B cell (primary cell): Measurements from ENCODE around the gene RAB26. TPM values are rescaled to one million over a fixed set of nuclear protein-coding genes. Genes with fewer than 3 reads are reported as not detected.

Experiments
- ATAC-seq: fragments of 200-7000 bp; cut with Tn5 transposase; one replicate; pipeline ENCODE4 v1.10.0; 2021; ENCODE audit warnings: low read depth, mild to moderate bottlenecking, moderate number of reproducible peaks, moderate library complexity
- CTCF ChIA-PET: fragments of 350-600 bp; sonication (Branson Sonifier 250); formaldehyde crosslinking; loops from one replicate; lab custom pipeline; 2021; ENCODE audit warnings: antibody characterized with exemption, inconsistent platforms; lab: Charles Lee
- POLR2A ChIA-PET: fragments of 350-600 bp; sonication (Branson Sonifier 250); formaldehyde crosslinking; loops from one replicate; lab custom pipeline; 2021; ENCODE audit warnings: antibody characterized with exemption; lab: Charles Lee
- DNase-seq: peaks from one replicate; pipeline ENCODE4 v3.0.0; 2013
- H2AFZ ChIP-seq: 2 replicates; pipeline ENCODE4 v1.6.1; 2012; ENCODE audit warnings: mild to moderate bottlenecking, low read depth, low read length; ENCODE audit not compliant: insufficient read depth, poor library complexity, severe bottlenecking
- H3K27ac ChIP-seq, 2 donors: 1 replicate in 1 of 2; 2 replicates in 1 of 2; pipeline ENCODE4 v1.5.1; 2012 to 2013; ENCODE audit warnings: low read length in 2 of 2, mild to moderate bottlenecking in 2 of 2, moderate library complexity in 1 of 2
- H3K27me3 ChIP-seq, 4 experiments: fragments of 200-600 bp in 1 of 4; sonication (generic) in 1 of 4; replicated peaks in 1 of 4; 1 replicate in 2 of 4; 2 replicates in 2 of 4; pipeline versions ENCODE4 v1.6.1 to v1.7.0; 2013 to 2016; ENCODE audit warnings: low read length in 3 of 4, mild to moderate bottlenecking in 2 of 4, mixed read lengths in 1 of 4, moderate library complexity in 1 of 4; ENCODE audit not compliant: insufficient read depth in 4 of 4, control insufficient read depth in 3 of 4; ENCODE audit errors: control extremely low read depth in 1 of 4
- H3K36me3 ChIP-seq, 2 experiments: replicated peaks in 1 of 2; 1 replicate in 1 of 2; 2 replicates in 1 of 2; pipeline versions ENCODE4 v1.6.1 to v1.7.1; 2013; ENCODE audit warnings: low read length in 1 of 2; ENCODE audit not compliant: insufficient read depth in 2 of 2, control insufficient read depth in 1 of 2; ENCODE audit errors: control extremely low read depth in 1 of 2, extremely low read depth in 1 of 2
- H3K4me1 ChIP-seq, 2 donors: fragments of 200-600 bp in 1 of 2; sonication (generic) in 1 of 2; 1 replicate in 1 of 2; 2 replicates in 1 of 2; pipeline versions ENCODE4 v1.5.1 to v1.6.1; 2013 to 2017; ENCODE audit warnings: low read length in 2 of 2; ENCODE audit not compliant: control insufficient read depth in 2 of 2, insufficient read depth in 2 of 2
- H3K4me2 ChIP-seq: replicated peaks from 2 replicates; pipeline ENCODE3; 2012; ENCODE audit warnings: mild to moderate bottlenecking, low read depth, low read length; ENCODE audit not compliant: poor library complexity, severe bottlenecking
- H3K4me3 ChIP-seq, 5 experiments: fragments of 200-600 bp in 1 of 5; sonication (generic) in 1 of 5; 1 replicate in 3 of 5; 2 replicates in 2 of 5; pipeline versions ENCODE4 v1.5.1 to v1.7.0; 2011 to 2016; ENCODE audit warnings: low read length in 4 of 5, mild to moderate bottlenecking in 4 of 5, low read depth in 2 of 5, control low read depth in 1 of 5, moderate library complexity in 1 of 5; ENCODE audit not compliant: insufficient read depth in 1 of 5; ENCODE audit errors: control extremely low read depth in 1 of 5, extremely low read depth in 1 of 5
- H3K79me2 ChIP-seq: fragments of 200-600 bp; sonication (generic); one replicate; pipeline ENCODE4 v1.6.0; 2016; ENCODE audit warnings: low read length; ENCODE audit not compliant: control insufficient read depth, insufficient read depth
- H3K9ac ChIP-seq: fragments of 200-600 bp; sonication (generic); 2 replicates; pipeline ENCODE4 v1.6.1; 2017; ENCODE audit warnings: mild to moderate bottlenecking, low read length, moderate library complexity
- H3K9me3 ChIP-seq, 3 donors: one replicate each; pipeline versions ENCODE4 v1.6.1 to v1.7.1; 2013; ENCODE audit warnings: low read length in 2 of 3; ENCODE audit not compliant: control insufficient read depth in 2 of 3, insufficient read depth in 1 of 3; ENCODE audit errors: control extremely low read depth in 1 of 3
- H4K20me1 ChIP-seq: 2 replicates; pipeline ENCODE4 v1.6.0; 2012; ENCODE audit warnings: mild to moderate bottlenecking, low read length; ENCODE audit not compliant: insufficient read depth, control insufficient read depth, poor library complexity, severe bottlenecking
- H3K27ac Mint-ChIP-seq: one replicate; pipeline ENCODE4 v1.8.0; 2021; ENCODE audit warnings: mixed read lengths
- H3K27me3 Mint-ChIP-seq: one replicate; pipeline ENCODE4 v1.8.0; 2021; ENCODE audit warnings: mixed read lengths
- H3K4me1 Mint-ChIP-seq: one replicate; pipeline ENCODE4 v1.8.0; 2021; ENCODE audit warnings: mixed read lengths
- H3K4me3 Mint-ChIP-seq: one replicate; pipeline ENCODE4 v1.8.0; 2021; ENCODE audit warnings: mixed read lengths
- H3K9me3 Mint-ChIP-seq: one replicate; pipeline ENCODE4 v1.8.0; 2022; ENCODE audit warnings: mixed read lengths; ENCODE audit not compliant: insufficient read depth
- EZH2 ChIP-seq: IDR thresholded peaks from 2 replicates; pipeline ENCODE4 v1.6.1; 2012; ENCODE audit warnings: borderline replicate concordance, low read depth, mild to moderate bottlenecking, moderate library complexity, low read length; ENCODE audit not compliant: insufficient read depth, poor library complexity, severe bottlenecking
- WGBS: methylation state at CpG from one replicate; pipeline ENCODE4 v1.1.5; 2013; ENCODE audit warnings: missing lambda C conversion rate; ENCODE audit not compliant: insufficient coverage; 5-methylcytosine and 5-hydroxymethylcytosine counted together
- intact Hi-C: fragments of 100-400 bp; cut with micrococcal nuclease; formaldehyde crosslinking; loops from one replicate; pipeline ENCODE4 v1.10.0; 2022
- polyA plus RNA-seq: library from polyadenylated mRNA; depleted of rRNA; stranded (reverse); fragments of >200 nt; gene quantifications from 2 replicates; pipeline ENCODE4 v1.2.3, GENCODE V29; 2012
- total RNA-seq, 2 donors: library from RNA; stranded (reverse); fragments of 120-200 nt in 1 of 2; gene quantifications; 1 replicate in 1 of 2; 2 replicates in 1 of 2; pipeline versions ENCODE4 v1.2.3 to v1.2.4, GENCODE V29; 2013 to 2022
- TF ChIP-seq, protein P1 (sequence below): fragments of 200-600 bp; IDR thresholded peaks from one replicate; pipeline ENCODE4 v1.8.0; 2022; ENCODE audit warnings: antibody characterized with exemption, mild to moderate bottlenecking

The RAB26 gene
- total and polyA plus RNA-seq, 2 donors (not counting 1 experiment from before 2014, with no cell fraction given): 0.62 to 1.2 TPM

DNA sequence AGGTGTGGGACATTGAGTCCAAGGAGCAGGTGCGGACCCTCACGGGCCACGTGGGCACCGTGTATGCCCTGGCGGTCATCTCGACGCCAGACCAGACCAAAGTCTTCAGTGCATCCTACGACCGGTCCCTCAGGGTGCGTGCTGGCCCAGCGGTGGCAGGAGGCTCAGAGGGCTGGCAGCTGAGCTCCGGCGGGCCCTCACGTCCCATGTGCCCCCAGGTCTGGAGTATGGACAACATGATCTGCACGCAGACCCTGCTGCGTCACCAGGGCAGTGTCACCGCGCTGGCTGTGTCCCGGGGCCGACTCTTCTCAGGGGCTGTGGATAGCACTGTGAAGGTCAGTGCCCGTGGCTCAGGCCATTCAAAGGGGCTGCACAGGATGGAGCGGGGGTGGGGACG lies 27.6 kb downstream of the RAB26 start:
- Mint-ChIP-seq H3K4me3 (no peak overlapping the region), H3K9me3 (no peaks in the 10 kb centered on the region), H3K4me1 (no peaks in the 10 kb centered on the region), H3K27me3 (no peaks in the 10 kb centered on the region), H3K27ac (no peak overlapping the region)
- Histone ChIP-seq H2AFZ (no peak overlapping the region), H3K36me3 (peaks cover 0 to 28% of the 10 kb centered on the region in 2 experiments), H3K4me1 (no peaks in the 10 kb centered on the region), H3K9me3 (no peaks in the 10 kb centered on the region), H3K4me3 (no peak overlapping the region), H3K79me2 (peaks cover 6% of the 10 kb centered on the region), H3K27me3 (no peaks in the 10 kb centered on the region), H3K27ac (no peak overlapping the region), H3K9ac (no peak overlapping the region), H4K20me1 (no peaks in the 10 kb centered on the region), H3K4me2 (no peak overlapping the region)
- over 99% methylated on average over 23 of the region's 23 CpGs for WGBS
- CTCF ChIA-PET: no interaction called here
- ATAC-seq: no peak
- intact Hi-C loops: no loop called here
- no peak for TF ChIP-seq EZH2
- TF ChIP-seq, protein P1, sequence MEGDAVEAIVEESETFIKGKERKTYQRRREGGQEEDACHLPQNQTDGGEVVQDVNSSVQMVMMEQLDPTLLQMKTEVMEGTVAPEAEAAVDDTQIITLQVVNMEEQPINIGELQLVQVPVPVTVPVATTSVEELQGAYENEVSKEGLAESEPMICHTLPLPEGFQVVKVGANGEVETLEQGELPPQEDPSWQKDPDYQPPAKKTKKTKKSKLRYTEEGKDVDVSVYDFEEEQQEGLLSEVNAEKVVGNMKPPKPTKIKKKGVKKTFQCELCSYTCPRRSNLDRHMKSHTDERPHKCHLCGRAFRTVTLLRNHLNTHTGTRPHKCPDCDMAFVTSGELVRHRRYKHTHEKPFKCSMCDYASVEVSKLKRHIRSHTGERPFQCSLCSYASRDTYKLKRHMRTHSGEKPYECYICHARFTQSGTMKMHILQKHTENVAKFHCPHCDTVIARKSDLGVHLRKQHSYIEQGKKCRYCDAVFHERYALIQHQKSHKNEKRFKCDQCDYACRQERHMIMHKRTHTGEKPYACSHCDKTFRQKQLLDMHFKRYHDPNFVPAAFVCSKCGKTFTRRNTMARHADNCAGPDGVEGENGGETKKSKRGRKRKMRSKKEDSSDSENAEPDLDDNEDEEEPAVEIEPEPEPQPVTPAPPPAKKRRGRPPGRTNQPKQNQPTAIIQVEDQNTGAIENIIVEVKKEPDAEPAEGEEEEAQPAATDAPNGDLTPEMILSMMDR: no peak
- DNase-seq: no peak
- POLR2A ChIA-PET: no interaction called here

DNA sequence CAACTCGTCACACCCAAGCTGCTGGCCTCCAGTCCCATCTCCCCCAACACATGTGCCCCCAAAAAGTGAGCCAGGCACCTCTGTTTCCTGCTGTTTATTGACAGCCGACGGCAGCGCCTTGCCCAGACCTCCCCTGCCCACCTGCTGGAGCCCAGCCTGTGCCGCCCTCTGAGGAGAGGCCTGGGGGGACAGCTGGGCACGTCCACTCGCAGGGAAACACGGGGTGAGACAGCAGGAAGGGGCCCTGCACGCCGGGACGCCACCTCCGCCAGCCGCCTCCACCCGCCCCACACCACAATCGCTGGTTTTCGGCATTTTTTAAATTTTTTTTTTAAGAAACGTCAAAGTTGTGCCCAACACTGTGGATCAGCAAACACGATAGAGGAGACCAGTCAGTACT lies 28.7 kb downstream of the RAB26 start:
- H3K4me1 ChIP-seq: no peaks in the 10 kb centered on the region
- CTCF ChIA-PET: no interaction called here

More for the DNA sequence above, 28.7 kb downstream of the RAB26 start:
- Histone ChIP-seq H3K4me2 (no peak overlapping the region), H3K27me3 (no peaks in the 10 kb centered on the region), H4K20me1 (no peaks in the 10 kb centered on the region), H3K9me3 (no peaks in the 10 kb centered on the region), H3K36me3 (peaks cover 0 to 28% of the 10 kb centered on the region in 2 experiments), H3K4me3 (no peak overlapping the region), H3K79me2 (no peaks in the 10 kb centered on the region), H2AFZ (no peak overlapping the region), H3K27ac (no peak overlapping the region), H3K9ac (no peak overlapping the region)
- WGBS: 96% methylated on average over 18 of the region's 18 CpGs
- Mint-ChIP-seq H3K4me3 (no peak overlapping the region), H3K4me1 (no peaks in the 10 kb centered on the region), H3K9me3 (no peaks in the 10 kb centered on the region), H3K27me3 (no peaks in the 10 kb centered on the region), H3K27ac (no peak overlapping the region)
- ATAC-seq: no peak
- POLR2A ChIA-PET: no interaction called here
- intact Hi-C loops: no loop called here
- DNase-seq: no peak
- no peak for TF ChIP-seq EZH2
- TF ChIP-seq, protein P1: no peak
